Suprapubic skin (tissue), 4 donors: ENCODE measurements around the gene SASH1.

ENCODE experiments used
- POLR2A ChIP-seq, 2 donors: fragments of 450-650 bp; IDR thresholded peaks; one replicate each; pipeline ENCODE4 v1.6.1; 2017; ENCODE audit warnings: antibody characterized with exemption in 2 of 2, mild to moderate bottlenecking in 2 of 2, moderate library complexity in 2 of 2
- POLR2AphosphoS5 ChIP-seq, 3 donors: sonication (generic); formaldehyde crosslinking; IDR thresholded peaks; one replicate each; pipeline ENCODE4 v1.6.1; 2017; ENCODE audit warnings: antibody characterized with exemption in 3 of 3
- TF ChIP-seq, protein P1 (sequence below), 2 donors: fragments of 200-600 bp in 1 of 2; fragments of 450-650 bp in 1 of 2; sonication (generic) in 1 of 2; IDR thresholded peaks; one replicate each; pipeline ENCODE4 v1.5.1; 2016 to 2019; ENCODE audit warnings: antibody characterized with exemption in 2 of 2, mild to moderate bottlenecking in 1 of 2, moderate library complexity in 1 of 2

DNA sequence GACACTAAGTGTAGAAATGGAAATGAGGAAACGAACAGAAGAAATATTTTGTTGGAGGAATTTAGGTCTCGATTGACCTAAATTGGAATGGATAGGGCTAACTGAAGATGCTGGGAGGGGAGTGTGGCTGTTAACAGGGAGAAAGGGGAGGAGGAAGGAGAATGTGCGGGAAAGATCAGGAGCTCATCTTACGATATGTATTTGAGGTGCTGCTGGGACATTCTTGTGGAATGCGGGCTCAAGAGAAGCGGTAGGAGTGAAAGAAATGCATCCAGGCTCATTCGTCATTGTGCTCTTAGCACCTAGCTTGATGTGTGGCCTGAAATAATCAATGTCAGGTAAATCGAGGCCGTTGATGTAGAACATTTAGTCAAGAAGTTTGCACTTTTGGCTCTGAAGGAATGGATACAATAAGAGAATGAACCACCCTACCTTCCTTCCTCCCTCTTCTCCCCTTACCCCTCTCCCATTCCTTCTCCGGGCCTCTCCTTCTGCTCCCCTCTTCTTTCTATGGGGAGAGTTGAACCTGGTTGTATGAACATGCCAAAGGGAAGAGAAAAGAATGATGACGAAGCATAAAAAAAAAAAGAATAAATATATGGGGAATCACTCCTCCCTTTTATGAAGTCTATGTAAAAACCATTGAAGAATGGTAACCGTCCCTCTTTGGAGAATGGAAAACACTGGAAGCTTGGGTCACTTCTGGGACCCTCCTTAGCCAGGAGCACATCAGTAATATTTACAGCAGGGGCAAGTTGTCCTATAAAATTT is 70.9 kb downstream of the SASH1 start:
- TF ChIP-seq, protein P1, sequence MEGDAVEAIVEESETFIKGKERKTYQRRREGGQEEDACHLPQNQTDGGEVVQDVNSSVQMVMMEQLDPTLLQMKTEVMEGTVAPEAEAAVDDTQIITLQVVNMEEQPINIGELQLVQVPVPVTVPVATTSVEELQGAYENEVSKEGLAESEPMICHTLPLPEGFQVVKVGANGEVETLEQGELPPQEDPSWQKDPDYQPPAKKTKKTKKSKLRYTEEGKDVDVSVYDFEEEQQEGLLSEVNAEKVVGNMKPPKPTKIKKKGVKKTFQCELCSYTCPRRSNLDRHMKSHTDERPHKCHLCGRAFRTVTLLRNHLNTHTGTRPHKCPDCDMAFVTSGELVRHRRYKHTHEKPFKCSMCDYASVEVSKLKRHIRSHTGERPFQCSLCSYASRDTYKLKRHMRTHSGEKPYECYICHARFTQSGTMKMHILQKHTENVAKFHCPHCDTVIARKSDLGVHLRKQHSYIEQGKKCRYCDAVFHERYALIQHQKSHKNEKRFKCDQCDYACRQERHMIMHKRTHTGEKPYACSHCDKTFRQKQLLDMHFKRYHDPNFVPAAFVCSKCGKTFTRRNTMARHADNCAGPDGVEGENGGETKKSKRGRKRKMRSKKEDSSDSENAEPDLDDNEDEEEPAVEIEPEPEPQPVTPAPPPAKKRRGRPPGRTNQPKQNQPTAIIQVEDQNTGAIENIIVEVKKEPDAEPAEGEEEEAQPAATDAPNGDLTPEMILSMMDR (IDR thresholded peaks at IDR 0.05) = no peak
- no peak for TF ChIP-seq POLR2A (IDR thresholded peaks at IDR 0.05)
- TF ChIP-seq POLR2AphosphoS5 (IDR thresholded peaks at IDR 0.05) = no peak
